HG03342 (cell line): ENCODE measurements around the gene DAZL.

Source experiments
- ATAC-seq: cut with Tn5 transposase; IDR thresholded peaks from one replicate; pipeline ENCODE4 v1.9.1; 2021; ENCODE audit warnings: mild to moderate bottlenecking, moderate library complexity; ENCODE audit not compliant: unreplicated experiment

DAZL gene

DNA sequence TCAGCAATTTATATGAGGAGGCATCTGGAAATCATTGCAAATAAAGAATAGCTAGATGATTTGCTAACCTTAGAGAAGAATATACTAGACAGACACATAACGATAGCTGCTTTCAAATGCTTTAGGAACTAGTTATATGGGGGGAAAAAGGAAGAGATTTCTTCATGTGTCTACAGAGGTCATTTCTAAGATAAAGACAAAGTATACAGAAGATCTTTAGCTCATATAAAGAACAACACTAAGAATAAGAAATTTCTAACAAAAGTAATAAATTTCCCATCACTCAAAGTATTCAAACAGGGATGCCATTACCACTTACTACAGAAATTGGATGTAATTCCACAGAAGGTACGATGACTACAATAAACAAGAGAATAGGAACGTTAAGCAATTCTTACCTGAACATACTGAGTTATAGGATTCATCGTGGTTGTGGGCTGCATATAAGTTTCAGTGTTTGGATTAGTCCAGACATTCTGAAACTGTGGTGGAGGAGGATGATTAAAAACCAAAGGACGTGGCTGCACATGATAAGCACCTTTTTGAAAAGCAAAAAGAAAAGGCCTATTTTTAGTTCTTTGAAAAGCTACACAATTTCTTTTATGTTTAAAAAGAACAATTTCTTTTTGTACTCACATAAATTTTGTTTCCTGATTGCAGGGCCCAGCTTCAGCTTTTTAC is 8.7 kb downstream of the DAZL start:
- ATAC-seq = peak; percentile 74

DNA sequence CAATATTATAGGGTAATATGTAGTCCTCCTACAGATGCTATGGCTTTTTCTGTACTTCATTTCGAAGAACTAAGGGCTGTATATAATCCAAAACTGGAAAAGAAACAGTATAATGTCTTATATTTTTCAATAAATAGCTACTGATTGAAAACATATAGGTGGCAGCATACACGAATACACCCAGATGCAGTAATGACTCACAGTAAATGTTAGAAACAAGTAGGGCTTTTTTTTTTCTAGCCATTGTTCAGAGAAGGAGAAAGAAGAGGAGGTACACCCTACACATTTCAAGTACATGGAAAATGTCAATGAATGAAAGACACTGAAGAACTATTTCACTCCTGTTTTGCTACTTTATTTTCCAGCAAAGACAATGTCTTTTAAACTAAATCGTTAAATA is 9.4 kb downstream of the DAZL start:
- no peak for ATAC-seq

GRCh38 chr3:16589867-16590624 is 15.2 kb downstream of the DAZL start:
- ATAC-seq = peak; percentile 99

GRCh38 chr3:16589120-16589519 is 16.1 kb downstream of the DAZL start:
- ATAC-seq = no peak

DNA sequence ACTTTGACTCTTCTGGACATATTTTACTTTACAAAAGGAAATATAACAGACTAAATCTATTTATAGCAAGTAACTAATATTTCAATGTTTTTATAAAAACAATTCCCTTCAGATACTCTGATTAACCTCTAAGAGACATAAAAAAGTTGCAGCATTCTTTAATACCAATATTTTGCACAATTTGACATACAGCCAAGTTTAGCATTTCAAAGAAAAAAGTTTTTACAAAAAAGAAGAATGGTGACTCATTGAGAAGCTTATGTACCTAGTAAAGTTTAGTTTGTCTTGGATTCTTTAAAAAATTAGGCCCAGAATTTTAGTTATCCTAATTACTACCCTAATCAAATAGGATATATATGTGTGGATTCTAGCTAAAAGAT is 17.6 kb downstream of the DAZL start:
- ATAC-seq = no peak

- no peak for ATAC-seq
Observed at GRCh38 chr3:16587047-16587680, 18.1 kb downstream of the DAZL start.

DNA sequence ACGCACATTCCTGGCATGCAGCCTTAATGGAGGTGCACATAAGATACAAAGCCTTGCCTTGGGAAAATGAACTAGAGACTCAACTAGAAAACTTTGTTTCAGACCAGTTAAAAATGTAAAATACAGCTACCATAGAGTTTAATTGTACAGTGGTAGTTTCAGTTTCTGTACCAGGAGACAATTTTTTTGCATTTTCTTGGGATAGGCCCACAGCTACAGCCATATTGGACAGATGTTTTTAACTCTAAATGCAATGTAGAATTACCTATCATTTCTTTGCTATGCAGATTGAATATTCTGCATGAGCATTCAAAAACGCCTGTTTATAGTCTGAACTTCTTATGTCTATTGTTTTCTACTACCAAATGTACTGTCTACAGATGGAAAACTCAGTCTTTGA is 20.3 kb downstream of the DAZL start:
- no peak for ATAC-seq

- ATAC-seq = no peak
Observed at GRCh38 chr3:16583551-16583950, 21.7 kb downstream of the DAZL start.

- no peak for ATAC-seq
Observed at GRCh38 chr3:16570113-16570512, 35.1 kb downstream of the DAZL start.

- ATAC-seq = no peak
Observed at GRCh38 chr3:16568532-16568931, 36.7 kb downstream of the DAZL start.

GRCh38 chr3:16568115-16568514 is 37.1 kb downstream of the DAZL start:
- no peak for ATAC-seq

- ATAC-seq = no peak
Observed at GRCh38 chr3:16559653-16560365, 45.4 kb downstream of the DAZL start.

GRCh38 chr3:16554126-16554525 is 51.1 kb downstream of the DAZL start:
- ATAC-seq = no peak

- ATAC-seq = no peak
Observed at GRCh38 chr3:16552757-16553156, 52.5 kb downstream of the DAZL start.

DNA sequence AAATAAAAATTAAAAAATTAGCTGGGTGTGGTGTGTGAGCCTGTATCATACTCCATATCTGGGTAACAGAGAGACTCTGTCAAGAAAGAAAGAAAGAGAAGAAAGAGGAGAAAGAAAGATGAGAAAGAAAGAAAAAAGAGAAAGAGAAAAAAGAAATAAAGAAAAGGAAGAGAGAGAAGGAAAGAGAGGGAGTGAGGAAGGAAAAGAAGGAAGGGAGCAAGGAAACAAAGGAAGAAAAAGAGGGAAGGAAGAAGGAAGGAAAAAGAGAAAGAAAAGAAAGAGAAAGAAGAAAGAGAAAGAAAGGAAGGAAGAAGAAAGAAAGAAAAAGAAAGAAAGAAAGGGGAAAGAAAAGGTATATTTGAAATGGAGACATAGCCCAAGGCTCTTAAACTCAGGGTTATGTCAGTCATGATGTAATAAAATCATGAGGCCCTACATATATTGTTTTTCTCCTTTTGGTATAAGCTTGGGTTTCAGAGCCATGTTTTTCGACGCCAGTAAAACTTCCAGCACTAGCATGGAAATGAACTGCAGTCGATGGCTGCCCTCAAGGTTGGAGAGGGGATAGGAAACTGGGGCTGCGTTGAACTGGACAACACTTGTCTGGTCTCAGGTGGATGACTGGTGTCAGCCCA is 53.8 kb downstream of the DAZL start:
- no peak for ATAC-seq

DNA sequence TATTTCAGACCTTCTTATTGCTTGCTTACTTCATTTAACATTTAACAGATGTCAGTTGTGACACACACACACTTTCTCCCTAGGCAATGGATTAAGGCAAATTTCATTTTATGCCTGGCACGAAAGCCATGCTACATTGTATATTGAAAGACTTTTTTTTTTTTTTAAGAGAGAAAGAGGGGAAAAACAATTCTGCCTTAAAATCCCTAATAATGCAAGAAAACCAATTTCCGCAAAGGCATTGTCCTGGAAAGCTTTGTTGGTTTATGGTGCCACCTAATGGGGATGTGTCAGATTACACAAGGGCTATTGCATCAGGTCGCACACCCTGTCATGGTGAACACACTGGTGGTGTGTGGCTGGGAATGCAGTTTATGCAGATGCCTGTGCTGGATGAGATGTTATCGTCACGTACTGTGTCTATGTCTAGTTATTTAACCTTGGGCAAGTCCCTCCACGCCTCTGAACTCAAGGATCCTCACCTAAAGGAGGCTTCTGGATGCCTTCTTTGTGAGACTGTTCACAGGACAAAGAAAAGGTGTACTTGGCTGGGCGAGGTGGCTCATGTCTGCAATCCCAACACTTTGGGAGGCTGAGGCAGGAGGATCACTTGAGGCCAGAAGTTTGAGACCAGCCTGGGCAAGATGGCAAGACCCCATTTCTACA is 54.4 kb downstream of the DAZL start:
- peak; percentile 97 for ATAC-seq

DNA sequence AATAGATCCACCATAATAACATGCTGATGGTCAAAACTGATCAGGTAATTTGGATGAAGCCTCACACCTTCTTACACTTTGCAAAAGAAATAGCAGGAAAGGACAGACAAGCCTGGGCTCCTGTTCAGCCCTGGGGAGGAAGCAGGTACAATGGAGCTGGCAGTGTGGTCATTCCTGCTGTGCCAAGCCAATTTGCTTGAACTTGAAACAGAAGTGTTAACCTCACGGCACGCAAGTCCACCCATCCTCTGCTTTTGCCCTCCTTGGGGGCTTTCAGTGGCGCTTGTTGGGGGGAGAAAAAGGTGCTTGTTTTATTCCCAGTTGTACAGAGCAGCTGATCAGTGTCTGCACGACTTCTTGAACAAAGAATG is 54.9 kb downstream of the DAZL start:
- no peak for ATAC-seq

DNA sequence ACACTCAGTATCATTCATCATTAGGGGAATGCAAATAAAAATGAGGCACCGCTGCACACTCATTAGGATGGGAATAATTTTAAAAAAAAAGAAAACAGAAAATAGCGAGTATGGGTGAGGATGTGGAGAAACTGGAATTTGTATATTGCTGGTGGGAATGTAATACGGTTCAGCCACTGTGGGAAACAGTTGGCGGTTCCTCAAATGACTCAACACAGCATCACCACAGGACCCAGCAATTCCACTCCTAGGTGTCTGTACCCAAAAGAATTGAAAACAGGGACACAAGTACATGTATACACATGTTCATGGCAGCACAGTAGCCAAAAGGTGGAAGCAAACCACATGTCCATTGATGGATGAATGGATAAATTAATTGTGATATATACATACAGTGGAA is 56.5 kb downstream of the DAZL start:
- no peak for ATAC-seq

GRCh38 chr3:16547561-16548357 is 57.5 kb downstream of the DAZL start:
- no peak for ATAC-seq
